Suprapubic skin (tissue), 4 donors: Measurements from ENCODE around the gene KIAA0825. TPM values are rescaled to one million over a fixed set of nuclear protein-coding genes. Genes with fewer than 3 reads are reported as not detected.
"Not testable (repeated sequence)": the region's sequence is repeated elsewhere in the genome, so short reads cannot be mapped to it uniquely, and the experiment has no call there.

ENCODE experiments used
- DNase-seq, 2 donors: peaks; one replicate each; pipeline ENCODE4 v3.0.0-alpha.2; 2019; ENCODE audit warnings: low spot score in 2 of 2
- H3K27ac ChIP-seq: fragments of 200-600 bp; sonication (generic); one replicate; pipeline ENCODE4 v1.5.1; 2019
- H3K27me3 ChIP-seq: fragments of 200-600 bp; sonication (generic); one replicate; pipeline ENCODE4 v1.5.1; 2019
- H3K36me3 ChIP-seq: fragments of 200-600 bp; sonication (generic); one replicate; pipeline ENCODE4 v1.5.1; 2019
- H3K4me1 ChIP-seq: fragments of 200-600 bp; sonication (generic); one replicate; pipeline ENCODE4 v1.5.1; 2019
- H3K4me3 ChIP-seq: fragments of 200-600 bp; sonication (generic); one replicate; pipeline ENCODE4 v1.5.1; 2019; ENCODE audit warnings: mild to moderate bottlenecking
- H3K9me3 ChIP-seq: fragments of 200-600 bp; sonication (generic); one replicate; pipeline ENCODE4 v1.5.1; 2019
- EP300 ChIP-seq: sonication (generic); formaldehyde crosslinking; IDR thresholded peaks from one replicate; pipeline ENCODE4 v1.6.1; 2017; ENCODE audit warnings: antibody characterized with exemption
- POLR2A ChIP-seq, 2 donors: fragments of 450-650 bp; IDR thresholded peaks; one replicate each; pipeline ENCODE4 v1.6.1; 2017; ENCODE audit warnings: antibody characterized with exemption in 2 of 2, mild to moderate bottlenecking in 2 of 2, moderate library complexity in 2 of 2
- POLR2AphosphoS5 ChIP-seq, 3 donors: sonication (generic); formaldehyde crosslinking; IDR thresholded peaks; one replicate each; pipeline ENCODE4 v1.6.1; 2017; ENCODE audit warnings: antibody characterized with exemption in 3 of 3
- WGBS: methylation state at CpG from one replicate; pipeline ENCODE4 v1.1.5; 2018; 5-methylcytosine and 5-hydroxymethylcytosine counted together
- total RNA-seq, 4 donors: library from RNA; depleted of rRNA; stranded (reverse); fragments of >200 nt; gene quantifications; one replicate each; pipeline ENCODE4 v1.1.0, GENCODE V29; 2016
- TF ChIP-seq, protein P1 (sequence below), 2 donors: fragments of 200-600 bp in 1 of 2; fragments of 450-650 bp in 1 of 2; sonication (generic) in 1 of 2; IDR thresholded peaks; one replicate each; pipeline ENCODE4 v1.5.1; 2016 to 2019; ENCODE audit warnings: antibody characterized with exemption in 2 of 2, mild to moderate bottlenecking in 1 of 2, moderate library complexity in 1 of 2

Gene KIAA0825
- total RNA-seq, 4 donors from 2014 or later: 3.4 to 5.8 (median 4.5) TPM

- WGBS: 83% methylated on average over 2 of the region's 2 CpGs
These were observed 443.5 kb downstream of the KIAA0825 start for GRCh38 chr5:94174748-94175411.

GRCh38 chr5:94173100-94173499 lies 445.3 kb downstream of the KIAA0825 start:
- Histone ChIP-seq H3K4me1 (no peaks in the 10 kb centered on the region), H3K9me3 (no peaks in the 10 kb centered on the region), H3K27me3 (no peaks in the 10 kb centered on the region), H3K36me3 (no peaks in the 10 kb centered on the region), H3K27ac (no peak overlapping the region), H3K4me3 (no peak overlapping the region)
- 90% methylated on average over 1 of the region's 1 CpG for WGBS
- no peak for DNase-seq
- TF ChIP-seq POLR2AphosphoS5 (IDR thresholded peaks at IDR 0.05): no peak
- TF ChIP-seq EP300: no peak
- TF ChIP-seq, protein P1, sequence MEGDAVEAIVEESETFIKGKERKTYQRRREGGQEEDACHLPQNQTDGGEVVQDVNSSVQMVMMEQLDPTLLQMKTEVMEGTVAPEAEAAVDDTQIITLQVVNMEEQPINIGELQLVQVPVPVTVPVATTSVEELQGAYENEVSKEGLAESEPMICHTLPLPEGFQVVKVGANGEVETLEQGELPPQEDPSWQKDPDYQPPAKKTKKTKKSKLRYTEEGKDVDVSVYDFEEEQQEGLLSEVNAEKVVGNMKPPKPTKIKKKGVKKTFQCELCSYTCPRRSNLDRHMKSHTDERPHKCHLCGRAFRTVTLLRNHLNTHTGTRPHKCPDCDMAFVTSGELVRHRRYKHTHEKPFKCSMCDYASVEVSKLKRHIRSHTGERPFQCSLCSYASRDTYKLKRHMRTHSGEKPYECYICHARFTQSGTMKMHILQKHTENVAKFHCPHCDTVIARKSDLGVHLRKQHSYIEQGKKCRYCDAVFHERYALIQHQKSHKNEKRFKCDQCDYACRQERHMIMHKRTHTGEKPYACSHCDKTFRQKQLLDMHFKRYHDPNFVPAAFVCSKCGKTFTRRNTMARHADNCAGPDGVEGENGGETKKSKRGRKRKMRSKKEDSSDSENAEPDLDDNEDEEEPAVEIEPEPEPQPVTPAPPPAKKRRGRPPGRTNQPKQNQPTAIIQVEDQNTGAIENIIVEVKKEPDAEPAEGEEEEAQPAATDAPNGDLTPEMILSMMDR (IDR thresholded peaks at IDR 0.05): no peak
- no peak for TF ChIP-seq POLR2A (IDR thresholded peaks at IDR 0.05)

More at GRCh38 chr5:94174748-94175411, 443.5 kb downstream of the KIAA0825 start:
- Histone ChIP-seq H3K36me3 (no peaks in the 10 kb centered on the region), H3K4me1 (no peaks in the 10 kb centered on the region), H3K4me3 (no peak overlapping the region), H3K27me3 (no peaks in the 10 kb centered on the region), H3K9me3 (no peaks in the 10 kb centered on the region), H3K27ac (no peak overlapping the region)
- TF ChIP-seq POLR2AphosphoS5 (IDR thresholded peaks at IDR 0.05): no peak
- DNase-seq: no peak

DNA sequence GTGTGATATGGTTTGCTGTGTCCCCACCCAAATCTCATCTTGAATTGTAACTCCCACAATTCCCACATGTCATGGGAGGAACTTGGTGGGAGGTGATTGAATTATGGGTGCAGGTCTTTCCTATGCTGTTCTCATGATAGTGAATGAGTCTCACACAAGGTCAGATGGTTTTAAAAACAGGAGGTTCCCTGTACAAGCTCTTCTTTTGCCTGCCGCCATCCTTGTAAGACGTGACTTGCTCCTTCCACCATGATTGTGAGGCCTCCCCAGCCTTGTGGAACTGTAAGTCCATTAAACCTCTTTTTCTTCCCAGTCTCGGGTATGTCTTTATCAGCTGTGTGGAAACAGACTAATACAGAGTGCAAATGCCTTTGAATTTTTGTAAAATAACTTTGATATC lies 447.3 kb downstream of the KIAA0825 start:
- not testable (repeated sequence) for H3K9me3 ChIP-seq, H3K27me3 ChIP-seq, H3K27ac ChIP-seq, H3K4me1 ChIP-seq, H3K4me3 ChIP-seq, H3K36me3 ChIP-seq, DNase-seq
- whole genome bisulfite sequencing: 91% methylated on average over 3 of the region's 3 CpGs

GRCh38 chr5:94170158-94170557 lies 448.2 kb downstream of the KIAA0825 start:
- 97% methylated on average over 6 of the region's 6 CpGs for WGBS
- H3K4me1 ChIP-seq, H3K27ac ChIP-seq, H3K36me3 ChIP-seq, H3K9me3 ChIP-seq, H3K27me3 ChIP-seq, DNase-seq, H3K4me3 ChIP-seq: not testable (repeated sequence)

DNA sequence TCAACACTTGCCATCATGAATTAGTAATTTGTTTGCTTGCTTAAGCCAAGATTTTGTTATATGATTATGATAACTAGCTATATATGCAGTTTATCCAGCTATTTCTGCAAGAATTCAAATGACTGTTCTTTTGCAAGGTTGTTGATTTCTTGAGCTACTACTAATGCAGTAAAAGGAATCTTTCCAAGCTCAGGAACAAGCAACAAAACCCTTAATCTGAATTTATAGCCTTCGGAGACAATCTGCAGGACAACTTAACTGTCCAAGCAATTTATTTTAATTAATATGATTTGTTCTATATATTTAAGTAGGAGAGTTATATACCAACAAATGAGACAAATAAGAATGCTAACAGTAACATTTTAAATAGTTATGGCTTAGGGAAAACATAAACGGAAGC lies 450.3 kb downstream of the KIAA0825 start:
- H3K9me3 ChIP-seq: no peaks in the 10 kb centered on the region
- H3K36me3 ChIP-seq: no peaks in the 10 kb centered on the region
- no peak overlapping the region for H3K4me3 ChIP-seq
- DNase-seq: no peak
- H3K27me3 ChIP-seq: no peaks in the 10 kb centered on the region
- TF ChIP-seq, protein P1 (IDR thresholded peaks at IDR 0.05): no peak
- TF ChIP-seq EP300 (no peak), POLR2A (IDR thresholded peaks at IDR 0.05) (no peak), POLR2AphosphoS5 (IDR thresholded peaks at IDR 0.05) (no peak)
- 92% methylated on average over 2 of the region's 2 CpGs for WGBS
- H3K27ac ChIP-seq: no peak overlapping the region
- no peaks in the 10 kb centered on the region for H3K4me1 ChIP-seq

GRCh38 chr5:94161801-94162200 lies 456.6 kb downstream of the KIAA0825 start:
- Histone ChIP-seq H3K27me3 (no peaks in the 10 kb centered on the region), H3K27ac (no peak overlapping the region), H3K36me3 (no peaks in the 10 kb centered on the region), H3K9me3 (no peaks in the 10 kb centered on the region), H3K4me3 (no peak overlapping the region), H3K4me1 (no peaks in the 10 kb centered on the region)
- TF ChIP-seq, protein P1 (IDR thresholded peaks at IDR 0.05): no peak
- TF ChIP-seq POLR2A (IDR thresholded peaks at IDR 0.05) (no peak), POLR2AphosphoS5 (IDR thresholded peaks at IDR 0.05) (no peak), EP300 (no peak)
- WGBS: 81% methylated on average over 1 of the region's 1 CpG
- no peak for DNase-seq

- H3K4me1 ChIP-seq: no peaks in the 10 kb centered on the region
- H3K4me3 ChIP-seq: no peak overlapping the region
- 76% methylated on average over 4 of the region's 4 CpGs for WGBS
- H3K27ac ChIP-seq: no peak overlapping the region
- no peaks in the 10 kb centered on the region for H3K27me3 ChIP-seq
- H3K36me3 ChIP-seq: no peaks in the 10 kb centered on the region
- TF ChIP-seq POLR2AphosphoS5 (IDR thresholded peaks at IDR 0.05) (no peak), POLR2A (IDR thresholded peaks at IDR 0.05) (no peak), EP300 (no peak)
- TF ChIP-seq, protein P1 (IDR thresholded peaks at IDR 0.05): no peak
- no peaks in the 10 kb centered on the region for H3K9me3 ChIP-seq
- no peak for DNase-seq
These were observed 459.3 kb downstream of the KIAA0825 start for GRCh38 chr5:94159144-94159543.
